ENCODE measurements around the gene LYPLAL1.

DNA sequence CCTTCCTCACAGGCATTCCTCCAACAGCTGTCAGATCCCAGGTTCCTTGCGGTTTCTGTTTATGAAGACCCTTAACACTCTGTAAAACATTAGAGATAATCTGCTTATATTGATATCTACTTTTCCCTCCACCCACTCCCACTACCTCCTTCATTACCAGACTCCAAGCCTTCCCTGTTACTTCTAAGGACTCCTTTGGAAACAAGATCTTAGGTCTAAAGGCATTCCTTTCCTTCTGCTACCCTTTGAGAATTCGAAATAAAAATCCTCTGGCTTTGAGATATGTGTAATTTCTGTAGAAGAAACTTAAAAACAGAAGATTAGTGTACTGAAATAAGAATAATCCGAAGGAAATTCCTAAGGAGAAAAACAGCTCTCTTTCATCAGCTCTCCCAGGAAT is 23.7 kb upstream of the LYPLAL1 start:
- TF ChIP-seq, protein P1, sequence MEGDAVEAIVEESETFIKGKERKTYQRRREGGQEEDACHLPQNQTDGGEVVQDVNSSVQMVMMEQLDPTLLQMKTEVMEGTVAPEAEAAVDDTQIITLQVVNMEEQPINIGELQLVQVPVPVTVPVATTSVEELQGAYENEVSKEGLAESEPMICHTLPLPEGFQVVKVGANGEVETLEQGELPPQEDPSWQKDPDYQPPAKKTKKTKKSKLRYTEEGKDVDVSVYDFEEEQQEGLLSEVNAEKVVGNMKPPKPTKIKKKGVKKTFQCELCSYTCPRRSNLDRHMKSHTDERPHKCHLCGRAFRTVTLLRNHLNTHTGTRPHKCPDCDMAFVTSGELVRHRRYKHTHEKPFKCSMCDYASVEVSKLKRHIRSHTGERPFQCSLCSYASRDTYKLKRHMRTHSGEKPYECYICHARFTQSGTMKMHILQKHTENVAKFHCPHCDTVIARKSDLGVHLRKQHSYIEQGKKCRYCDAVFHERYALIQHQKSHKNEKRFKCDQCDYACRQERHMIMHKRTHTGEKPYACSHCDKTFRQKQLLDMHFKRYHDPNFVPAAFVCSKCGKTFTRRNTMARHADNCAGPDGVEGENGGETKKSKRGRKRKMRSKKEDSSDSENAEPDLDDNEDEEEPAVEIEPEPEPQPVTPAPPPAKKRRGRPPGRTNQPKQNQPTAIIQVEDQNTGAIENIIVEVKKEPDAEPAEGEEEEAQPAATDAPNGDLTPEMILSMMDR (conservative IDR thresholded peaks at IDR 0.05; ENCODE audit: low read depth, low read length) = no peak
- no peak for TF ChIP-seq EZH2phosphoT487 (IDR thresholded peaks at IDR 0.05; ENCODE audit: borderline replicate concordance, low read length)

All from PC-3 (cell line).